HG03432 (cell line): ENCODE measurements around the gene ACTN4.
"Not testable (repeated sequence)": the region's sequence is repeated elsewhere in the genome, so short reads cannot be mapped to it uniquely, and the experiment has no call there.

Source experiments
- ATAC-seq: cut with Tn5 transposase; IDR thresholded peaks from one replicate; pipeline ENCODE4 v1.9.1; 2021; ENCODE audit warnings: mild to moderate bottlenecking, moderate library complexity; ENCODE audit not compliant: unreplicated experiment

Gene ACTN4

DNA sequence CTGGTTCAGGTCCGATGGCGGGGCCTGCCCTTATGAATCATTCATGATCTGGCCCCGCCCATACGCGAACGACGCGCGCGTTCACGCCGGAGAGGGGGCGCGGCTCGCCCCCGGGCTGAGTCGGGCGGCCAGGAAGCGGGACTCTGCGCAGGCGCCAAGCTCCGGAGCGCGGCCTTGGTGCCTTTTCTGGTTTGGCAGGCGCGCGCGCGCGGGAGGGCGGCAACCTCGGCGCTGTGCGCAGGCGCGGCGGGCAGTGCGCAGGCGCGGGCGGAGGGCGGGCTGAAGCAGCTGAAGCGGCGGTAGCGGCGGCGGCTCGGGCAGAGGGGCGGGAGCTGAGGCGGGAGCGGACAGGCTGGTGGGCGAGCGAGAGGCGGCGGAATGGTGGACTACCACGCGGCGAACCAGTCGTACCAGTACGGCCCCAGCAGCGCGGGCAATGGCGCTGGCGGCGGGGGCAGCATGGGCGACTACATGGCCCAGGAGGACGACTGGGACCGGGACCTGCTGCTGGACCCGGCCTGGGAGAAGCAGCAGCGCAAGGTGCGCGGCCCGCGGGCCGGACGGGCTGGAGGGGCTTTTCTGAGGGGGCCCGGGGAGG, at the start of gene ACTN4:
ACTN4 (plus strand) TSS at position 282 of the 598 bp plus-strand sequence; CDS start at position 379, 97 bp downstream.
- peak; percentile 92 for ATAC-seq

DNA sequence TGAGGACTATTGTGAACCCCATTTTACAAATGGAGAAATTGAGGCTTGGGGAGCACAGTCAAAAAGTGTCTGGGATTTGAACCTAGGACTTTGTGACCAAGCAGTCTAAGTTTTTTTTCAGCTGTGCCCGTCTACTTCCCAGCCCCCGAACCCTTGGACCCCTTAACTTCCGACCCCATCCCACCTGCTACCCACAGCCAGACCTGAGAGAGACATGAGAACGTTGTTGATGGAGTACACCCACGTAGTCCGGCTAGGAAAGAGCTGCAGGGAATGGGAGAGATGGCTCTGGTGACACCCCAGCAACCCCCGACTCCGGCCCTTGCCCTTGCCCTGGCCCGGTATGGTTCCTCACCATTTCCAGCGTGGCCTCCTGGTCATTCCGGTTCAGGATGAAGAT, 47.7 kb upstream of the ACTN4 start:
- ATAC-seq: no peak

DNA sequence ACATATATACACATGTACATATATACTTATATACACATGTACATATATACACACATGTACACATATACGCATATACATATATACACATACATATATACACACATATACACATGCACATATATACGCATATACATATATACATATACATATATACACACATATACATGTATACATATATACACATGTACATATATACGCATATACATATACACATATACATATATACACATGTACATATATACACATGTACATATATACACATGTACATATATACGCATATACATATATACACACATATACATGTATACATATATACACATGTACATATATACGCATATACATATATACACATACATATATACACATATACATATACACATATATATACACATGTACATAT, 44.6 kb upstream of the ACTN4 start:
- not testable (repeated sequence) for ATAC-seq

DNA sequence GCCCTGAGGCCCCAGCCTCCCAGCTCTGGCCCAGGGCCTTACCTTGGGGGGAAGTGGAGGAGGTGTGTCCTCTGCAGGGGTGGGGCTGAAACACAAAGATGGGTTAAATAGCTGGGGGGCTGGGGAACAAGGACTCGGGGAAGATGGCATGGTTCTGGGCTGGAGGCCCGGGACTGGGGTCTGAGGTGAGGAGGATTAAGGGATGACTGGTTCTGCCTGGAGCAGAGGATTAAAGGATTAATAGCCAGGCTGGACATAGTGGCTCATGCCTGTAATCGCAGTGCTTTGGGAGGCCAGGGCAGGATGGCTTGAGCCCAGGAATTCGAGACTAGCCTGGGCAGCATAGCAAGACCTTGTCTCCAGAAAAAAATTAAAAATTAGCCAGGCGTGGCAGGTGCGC, 41.3 kb upstream of the ACTN4 start:
- no peak for ATAC-seq

DNA sequence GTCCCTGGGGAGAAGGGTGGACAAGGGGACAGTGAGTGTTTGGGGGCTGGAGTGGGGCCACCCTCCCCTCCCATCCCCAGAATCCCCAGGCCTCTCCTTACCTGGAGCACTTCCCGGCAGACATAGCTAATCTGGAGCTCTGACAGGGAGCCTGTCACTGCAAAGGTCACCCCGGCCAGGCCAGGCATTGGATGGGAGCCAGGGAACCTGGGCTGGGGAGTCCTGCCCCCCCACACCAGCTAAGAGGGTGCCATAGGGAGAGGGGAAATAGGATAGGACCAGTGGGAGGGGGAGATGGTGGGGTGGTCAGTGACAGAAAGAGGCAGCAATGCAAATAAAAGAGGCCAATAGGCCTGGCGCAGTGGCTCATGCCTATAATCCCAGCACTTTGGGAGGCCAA, 33.2 kb upstream of the ACTN4 start:
- ATAC-seq: no peak

DNA sequence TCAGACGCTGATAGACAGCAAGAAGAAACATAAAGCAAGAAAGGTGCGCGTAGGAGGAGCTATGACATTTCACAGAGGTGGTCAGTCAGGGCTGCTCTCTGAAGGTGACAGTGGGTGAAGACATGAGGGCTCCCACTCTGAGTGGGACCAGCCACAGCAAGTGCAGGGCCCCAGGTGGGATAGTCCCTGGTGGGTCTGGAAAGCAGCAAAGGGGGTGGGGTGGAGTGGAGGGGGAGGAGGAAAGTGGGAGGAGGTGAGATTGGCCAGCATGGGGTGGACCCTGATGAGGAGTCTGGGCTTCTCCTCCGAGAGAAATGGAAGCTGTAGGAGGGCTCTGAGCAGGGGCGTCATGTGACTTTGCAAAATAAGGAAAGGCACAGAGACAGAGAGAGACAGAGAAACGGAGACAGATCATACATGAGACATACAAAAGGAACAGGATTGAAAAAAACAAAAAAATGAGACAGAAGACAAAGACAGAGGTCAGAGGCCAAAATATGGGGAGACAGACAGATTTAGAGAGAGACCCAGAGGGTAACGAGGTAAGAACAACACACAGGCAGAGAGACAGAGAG, 32.4 kb upstream of the ACTN4 start:
- no peak for ATAC-seq

DNA sequence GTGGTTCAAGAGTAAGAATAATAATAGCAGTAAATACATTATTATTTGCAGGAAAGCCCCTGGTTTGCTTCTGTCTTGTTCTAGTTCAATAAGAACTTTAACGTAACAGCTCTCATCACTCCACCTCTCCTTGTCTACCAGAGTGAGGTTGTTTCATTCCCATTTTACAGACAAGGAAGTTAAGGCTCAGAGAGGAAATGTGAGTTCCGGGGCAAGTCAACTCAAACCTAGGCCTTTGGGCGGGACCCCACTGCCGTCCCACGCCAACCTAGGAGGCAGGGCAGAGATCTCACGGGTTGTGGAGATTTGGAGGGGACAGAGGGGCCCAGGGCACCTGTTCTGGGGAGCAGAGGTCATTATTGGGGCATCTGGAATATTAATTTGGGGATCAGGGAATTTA, 31.2 kb upstream of the ACTN4 start:
- no peak for ATAC-seq

DNA sequence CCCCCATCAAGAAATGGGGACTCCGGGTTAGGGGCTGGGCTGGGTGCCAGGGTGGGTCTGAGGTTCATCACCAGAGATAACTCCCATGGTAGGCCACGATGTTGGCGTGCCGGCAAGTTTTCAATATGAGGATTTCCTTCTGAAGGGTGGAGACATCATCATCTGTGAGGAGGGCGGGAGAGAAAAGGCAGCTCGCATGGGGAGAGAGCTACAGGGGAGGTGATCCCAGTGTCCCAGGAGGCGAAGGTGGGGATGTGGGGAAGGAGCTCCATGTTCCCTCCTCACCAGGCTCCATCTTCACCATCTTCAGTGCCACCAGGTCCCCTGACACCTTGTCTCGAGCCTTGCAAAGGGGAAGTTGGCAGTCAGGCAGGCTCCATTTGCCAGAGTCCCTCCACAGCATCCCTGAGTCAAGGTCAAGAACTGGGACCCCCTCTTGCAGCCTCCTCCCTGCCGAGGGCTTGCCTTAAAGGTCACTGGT, 30.1 kb upstream of the ACTN4 start:
- ATAC-seq: no peak

DNA sequence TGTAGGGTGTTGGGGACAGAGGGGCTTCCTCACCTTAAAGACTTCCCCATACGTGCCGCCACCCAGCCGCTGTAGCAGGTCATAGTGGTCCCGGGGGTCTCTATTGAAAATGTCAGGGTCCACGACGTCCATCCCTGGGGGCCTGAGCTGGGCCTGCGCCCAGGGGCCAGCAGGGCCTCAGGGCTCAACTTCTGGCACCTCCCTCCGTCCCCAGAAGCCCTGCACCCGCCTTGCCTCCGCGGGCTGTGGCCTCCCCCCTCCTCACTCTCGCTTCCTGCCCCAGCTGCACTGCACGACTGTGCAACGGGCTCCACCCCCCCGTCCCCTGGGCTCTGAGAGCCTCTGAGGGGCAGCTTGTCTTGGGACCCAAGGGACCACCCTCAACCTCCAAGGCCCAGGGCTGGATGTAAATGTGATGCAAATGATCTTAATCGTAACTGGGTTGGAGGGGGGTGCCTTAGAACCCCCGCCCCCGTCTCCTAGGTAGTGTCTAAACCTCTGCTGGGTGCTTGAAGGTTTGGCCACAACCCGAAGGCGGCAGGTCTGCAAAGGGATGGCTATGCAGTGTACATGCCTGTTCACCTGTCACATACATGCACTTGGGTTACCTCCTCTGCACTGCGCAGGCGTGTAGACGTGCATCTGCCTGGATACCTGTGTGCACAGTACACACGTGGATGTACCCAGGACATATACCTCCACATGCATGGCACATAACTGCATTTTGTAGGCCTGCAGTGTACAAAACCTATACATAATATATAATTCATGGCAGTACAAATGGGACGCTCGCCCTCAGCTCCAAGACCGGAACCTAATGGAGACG, 29.5 kb upstream of the ACTN4 start, which contains the start of gene MAP4K1:
MAP4K1 (minus strand) TSS at position 190 of the 826 bp plus-strand sequence; CDS start at position 132, 58 bp downstream.
- peak; percentile 64 for ATAC-seq

DNA sequence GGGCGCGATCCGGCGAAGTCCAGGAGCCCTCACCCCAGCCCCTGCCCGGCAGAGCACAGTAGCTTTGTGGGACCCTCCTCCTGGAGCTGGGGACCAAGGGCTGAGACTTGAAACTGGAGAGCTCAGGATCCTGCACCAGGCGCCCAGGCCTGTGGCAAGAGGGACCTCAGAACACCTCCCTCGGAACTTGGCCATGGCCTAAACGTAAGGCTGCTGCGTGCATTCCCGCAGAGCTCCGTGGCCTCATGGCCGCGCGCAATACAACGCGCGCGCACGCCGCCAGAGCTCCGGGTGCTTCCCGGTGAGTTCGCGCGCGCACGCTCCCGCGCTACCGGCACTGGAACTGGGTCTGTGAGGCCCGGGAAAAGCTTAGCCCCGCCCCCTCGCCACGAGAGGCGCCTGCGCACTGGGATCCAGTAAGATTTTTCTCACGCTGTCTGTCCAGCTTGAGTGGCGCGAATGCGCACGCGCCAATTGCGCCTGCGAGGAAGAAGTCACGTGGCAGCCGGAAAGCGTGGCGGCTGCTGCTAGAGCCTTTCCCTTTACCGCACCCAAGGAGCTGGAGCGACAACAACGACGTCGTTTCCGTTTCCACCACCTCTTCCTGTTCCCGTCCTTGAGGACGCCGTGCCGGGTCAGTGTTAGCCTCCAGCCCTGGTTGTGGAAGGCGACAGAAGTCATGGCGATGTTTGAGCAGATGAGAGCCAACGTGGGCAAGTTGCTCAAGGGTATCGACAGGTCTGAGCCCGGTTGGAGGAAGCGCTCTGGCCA, 28.7 kb upstream of the ACTN4 start, which contains the start of gene EIF3K:
EIF3K (plus strand) TSS at position 599 of the 771 bp plus-strand sequence; CDS start at position 680, 81 bp downstream.
- peak; percentile 55 for ATAC-seq

DNA sequence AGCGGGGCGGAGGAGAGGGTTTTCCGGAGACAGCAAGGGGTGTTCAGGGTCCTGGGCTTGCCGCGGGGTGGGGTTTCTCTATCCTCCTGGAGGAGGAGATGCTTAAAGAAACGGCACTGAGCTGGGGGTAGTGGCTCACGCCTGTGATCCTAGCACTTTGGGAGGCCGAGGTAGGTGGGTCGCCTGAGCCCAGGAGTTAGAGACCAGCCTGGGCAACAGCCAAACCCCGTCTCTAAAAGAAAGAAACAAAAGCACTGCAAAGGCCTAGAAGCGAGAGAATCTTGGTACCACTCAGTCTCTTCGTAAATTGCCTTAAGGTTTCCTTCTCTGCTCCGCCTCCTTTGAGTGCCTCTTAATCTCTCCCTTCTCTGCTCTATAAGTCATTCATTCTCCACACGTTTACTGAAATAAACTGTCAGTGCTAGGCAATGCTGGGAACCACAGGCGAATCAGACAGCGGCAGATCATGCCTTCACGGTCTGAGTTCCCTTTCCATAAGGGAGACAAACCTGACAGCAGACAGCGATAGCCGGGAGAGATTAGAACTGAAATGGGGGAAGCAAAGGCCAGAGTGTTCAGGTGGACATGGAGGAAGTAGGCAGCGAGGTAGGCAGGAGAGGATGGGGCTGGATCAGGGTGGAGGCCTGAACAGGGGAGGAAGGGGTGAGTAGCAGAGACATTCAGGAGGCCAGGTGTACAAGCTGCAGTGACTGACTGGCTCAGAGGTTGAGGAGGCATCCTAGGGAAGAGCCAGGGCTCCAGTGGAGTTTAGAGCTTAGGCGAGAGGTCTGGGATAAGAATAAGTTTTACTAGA, 27.9 kb upstream of the ACTN4 start:
- ATAC-seq: no peak

DNA sequence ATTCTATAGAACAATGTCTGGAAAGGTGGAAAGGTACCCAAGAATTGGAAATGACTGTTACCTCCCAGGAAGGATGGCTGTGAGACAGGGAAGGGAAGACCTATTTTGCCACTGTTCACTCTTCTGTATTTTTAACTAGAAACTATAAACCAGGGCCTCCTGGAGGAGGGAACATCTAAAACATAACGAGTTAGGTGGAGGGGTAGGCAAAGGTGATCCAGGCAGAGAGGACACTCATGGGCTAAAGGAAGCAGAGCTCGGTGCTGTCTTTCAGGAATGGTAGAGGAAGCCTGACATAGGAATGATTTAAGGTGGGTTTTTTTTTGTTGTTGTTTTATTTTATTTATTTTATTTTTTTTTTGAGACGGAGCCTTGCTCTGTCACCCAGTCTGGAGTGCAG, 22.6 kb upstream of the ACTN4 start:
- no peak for ATAC-seq

DNA sequence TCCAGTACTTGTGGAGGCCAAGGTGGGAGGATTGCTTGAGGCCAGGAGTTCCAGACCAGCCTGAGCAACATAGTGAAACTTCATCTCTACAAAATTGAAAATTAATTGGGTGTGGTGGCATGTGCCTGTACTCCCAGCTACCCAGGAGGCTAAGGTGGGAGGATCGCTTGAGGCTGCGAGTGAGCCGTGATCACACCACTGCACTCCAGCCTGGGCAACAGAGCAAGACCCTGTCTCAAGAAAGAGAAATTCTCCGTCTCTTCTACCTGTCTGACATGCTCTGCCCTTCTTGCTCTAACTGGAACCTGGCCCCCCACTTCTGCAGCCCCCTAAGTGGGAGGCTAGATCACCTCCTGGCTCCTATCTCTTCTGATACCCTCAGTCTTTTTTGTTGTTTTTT, 21.0 kb upstream of the ACTN4 start:
- ATAC-seq: no peak

DNA sequence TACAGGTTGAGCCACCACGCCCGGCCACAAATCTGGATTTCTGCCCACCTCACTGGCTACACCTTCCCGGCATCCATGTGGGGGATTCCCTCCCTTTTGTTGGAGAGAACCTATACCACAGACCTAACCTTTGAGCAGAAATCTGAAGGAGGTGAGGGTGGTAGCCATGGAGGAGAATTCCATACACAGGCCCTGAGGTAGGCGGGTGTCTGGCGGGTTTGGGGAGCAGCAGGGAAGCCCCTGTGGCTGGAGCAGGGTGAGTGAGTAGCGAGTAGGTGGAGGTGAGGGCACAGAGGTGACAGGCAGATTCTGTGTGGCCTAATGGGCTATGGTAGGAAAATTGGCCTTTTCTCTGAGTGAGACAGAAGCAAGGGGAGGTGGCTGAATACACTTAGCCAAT, 17.9 kb upstream of the ACTN4 start:
- ATAC-seq: no peak

DNA sequence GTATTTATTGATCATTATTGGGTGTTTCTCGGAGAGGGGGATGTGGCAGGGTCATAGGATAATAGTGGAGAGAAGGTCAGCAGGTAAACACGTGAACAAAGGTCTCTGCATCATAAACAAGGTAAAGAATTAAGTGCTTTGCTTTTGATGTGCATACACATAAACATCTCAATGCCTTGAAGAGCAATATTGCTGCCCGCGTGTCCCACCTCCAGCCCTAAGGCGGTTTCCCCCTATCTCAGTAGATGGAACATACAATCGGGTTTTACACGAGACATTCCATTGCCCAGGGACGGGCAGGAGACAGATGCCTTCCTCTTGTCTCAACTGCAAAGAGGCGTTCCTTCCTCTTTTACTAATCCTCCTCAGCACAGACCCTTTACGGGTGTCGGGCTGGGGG, 16.1 kb upstream of the ACTN4 start:
- not testable (repeated sequence) for ATAC-seq

DNA sequence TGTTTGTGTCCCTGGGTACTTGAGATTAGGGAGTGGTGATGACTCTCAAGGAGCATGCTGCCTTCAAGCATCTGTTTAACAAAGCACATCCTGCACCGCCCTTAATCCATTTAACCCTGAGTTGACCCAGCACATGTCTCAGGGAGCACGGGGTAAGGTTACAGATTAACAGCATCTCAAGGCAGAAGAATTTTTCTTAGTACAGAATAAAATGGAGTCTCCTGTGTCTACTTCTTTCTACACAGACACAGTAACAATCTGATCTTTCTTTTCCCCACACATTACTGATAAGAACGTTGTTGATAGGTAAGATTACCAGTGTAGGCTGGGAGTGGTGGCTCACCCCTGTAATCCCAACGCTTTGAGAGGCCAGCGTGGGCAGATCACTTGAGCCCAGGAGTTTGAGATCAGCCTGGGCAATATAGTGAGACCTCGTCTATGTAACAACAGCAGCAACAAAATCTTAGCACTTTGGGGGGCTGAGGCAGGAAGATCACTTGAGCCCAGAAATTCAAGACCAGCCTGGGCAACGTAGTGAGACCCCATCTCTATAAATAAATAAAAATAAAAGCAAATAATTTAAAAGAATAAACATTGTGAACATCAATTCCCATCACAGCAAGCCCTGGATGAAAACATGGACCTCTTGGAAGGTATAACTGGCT, 15.5 kb upstream of the ACTN4 start:
- ATAC-seq: not testable (repeated sequence)

DNA sequence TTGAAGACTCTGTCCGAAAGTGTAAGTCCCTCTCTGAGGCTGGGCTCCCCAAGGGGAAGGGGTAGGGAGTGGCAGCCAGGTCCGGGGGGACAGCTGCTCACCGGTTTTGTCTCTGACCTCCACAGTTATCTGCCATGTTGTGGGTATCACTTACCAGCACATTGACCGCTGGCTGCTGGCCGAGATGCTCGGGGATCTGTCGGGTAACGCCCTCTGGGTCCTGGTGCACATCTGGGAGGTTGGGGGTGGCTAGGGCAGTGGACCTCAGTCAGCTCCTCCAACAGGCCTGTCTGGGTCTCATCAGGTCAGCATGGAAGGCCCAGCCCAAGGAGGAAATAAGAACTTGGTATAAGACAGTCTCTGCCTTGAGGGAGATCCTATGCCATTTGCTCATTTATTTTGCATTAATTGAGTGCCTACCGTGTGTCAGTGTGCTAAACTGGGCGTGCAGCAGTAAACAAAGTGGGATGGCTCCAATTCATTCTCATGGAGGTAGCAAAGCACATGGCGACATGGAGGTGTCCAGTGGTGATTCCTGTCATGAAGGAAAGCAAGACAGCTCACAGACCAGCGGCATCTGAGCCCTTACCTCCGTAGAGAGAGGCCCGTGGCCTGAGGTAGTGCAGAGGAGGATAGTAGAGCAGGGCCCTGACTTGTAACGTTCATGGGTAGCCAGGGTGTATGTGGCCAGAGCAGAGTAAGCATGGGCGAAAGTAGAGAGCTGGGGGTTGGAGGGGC, 14.8 kb upstream of the ACTN4 start:
- ATAC-seq: no peak

DNA sequence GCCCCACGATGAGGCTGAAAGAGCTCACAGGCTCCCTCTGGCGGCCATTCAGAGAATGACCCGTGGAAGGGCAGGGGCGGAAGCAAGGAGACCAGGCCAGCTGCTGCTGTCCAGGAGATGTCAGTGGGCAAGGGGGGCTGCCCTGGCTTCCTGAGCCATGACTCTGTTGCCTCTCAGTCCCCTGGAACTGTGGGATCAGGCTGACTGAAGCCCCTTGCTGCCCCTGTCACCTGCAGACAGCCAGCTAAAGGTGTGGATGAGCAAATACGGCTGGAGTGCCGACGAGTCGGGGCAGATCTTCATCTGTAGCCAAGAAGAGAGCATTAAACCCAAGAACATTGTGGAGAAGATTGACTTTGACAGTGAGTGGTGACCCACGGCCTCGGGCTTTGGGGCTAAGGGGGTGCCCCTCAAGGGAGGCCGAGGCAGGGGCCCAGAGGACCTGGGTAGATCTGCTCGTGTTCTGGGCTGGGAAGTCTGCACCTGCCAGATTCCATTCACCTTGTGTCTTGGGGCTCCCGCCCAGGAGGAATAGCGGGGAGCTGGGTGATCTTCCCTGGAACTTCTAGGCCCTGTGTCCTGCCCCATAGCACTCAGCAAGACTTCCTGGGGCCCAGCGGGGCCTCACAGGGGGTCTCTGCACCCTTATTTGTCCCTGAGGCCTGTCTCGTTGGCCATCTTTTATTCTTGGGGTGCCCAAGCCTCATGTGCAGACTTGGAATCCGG, 12.5 kb upstream of the ACTN4 start:
- ATAC-seq: no peak
